ENCODE measurements around the gene KCNG3.

Gene KCNG3

DNA sequence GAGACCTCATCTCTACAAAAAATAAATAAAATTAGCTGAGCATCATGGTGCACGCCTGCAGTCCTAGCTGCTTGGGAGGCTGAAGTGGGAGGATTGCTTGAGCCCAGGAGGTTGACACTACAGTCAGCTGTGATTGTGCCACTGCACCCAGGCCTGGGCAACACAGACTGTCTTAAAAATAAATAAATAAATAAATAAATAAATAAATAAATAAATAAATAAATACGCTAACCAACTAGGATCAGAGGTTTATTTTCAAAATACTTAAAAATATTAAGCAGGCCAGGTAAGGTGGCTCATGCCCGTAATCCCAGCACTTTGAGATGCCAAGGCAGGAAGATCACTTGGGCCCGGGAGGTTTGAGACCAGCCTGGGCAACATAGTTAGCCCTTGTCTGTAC lies 63.6 kb downstream of the KCNG3 start:
- Histone ChIP-seq H4K20me1 (ENCODE audit: low read depth, low read length) (no peaks in the 10 kb centered on the region), H3K9me3 (ENCODE audit: insufficient read depth, low read length) (no peaks in the 10 kb centered on the region), H3K4me2 (ENCODE audit: low read depth, low read length, poor library complexity, severe bottlenecking) (no peak overlapping the region), H3K9ac (ENCODE audit: low read length) (no peak overlapping the region), H3K27me3 (ENCODE audit: low read length) (no peaks in the 10 kb centered on the region), H3K4me3 (ENCODE audit: insufficient read depth, low read length, poor library complexity, severe bottlenecking) (no peak overlapping the region), H3K9me2 (replicated peaks; ENCODE audit: insufficient read depth, low read length) (no peaks in the 10 kb centered on the region), H3K79me2 (ENCODE audit: insufficient read depth, low read length) (no peaks in the 10 kb centered on the region), H2AFZ (ENCODE audit: low read depth, low read length, severe bottlenecking) (no peak overlapping the region), H3F3A (ENCODE audit: insufficient read depth) (no peaks in the 10 kb centered on the region), H3K27ac (ENCODE audit: low read depth, low read length) (no peak overlapping the region), H3K36me3 (ENCODE audit: low read length) (no peaks in the 10 kb centered on the region)
- TF ChIP-seq, protein P1, sequence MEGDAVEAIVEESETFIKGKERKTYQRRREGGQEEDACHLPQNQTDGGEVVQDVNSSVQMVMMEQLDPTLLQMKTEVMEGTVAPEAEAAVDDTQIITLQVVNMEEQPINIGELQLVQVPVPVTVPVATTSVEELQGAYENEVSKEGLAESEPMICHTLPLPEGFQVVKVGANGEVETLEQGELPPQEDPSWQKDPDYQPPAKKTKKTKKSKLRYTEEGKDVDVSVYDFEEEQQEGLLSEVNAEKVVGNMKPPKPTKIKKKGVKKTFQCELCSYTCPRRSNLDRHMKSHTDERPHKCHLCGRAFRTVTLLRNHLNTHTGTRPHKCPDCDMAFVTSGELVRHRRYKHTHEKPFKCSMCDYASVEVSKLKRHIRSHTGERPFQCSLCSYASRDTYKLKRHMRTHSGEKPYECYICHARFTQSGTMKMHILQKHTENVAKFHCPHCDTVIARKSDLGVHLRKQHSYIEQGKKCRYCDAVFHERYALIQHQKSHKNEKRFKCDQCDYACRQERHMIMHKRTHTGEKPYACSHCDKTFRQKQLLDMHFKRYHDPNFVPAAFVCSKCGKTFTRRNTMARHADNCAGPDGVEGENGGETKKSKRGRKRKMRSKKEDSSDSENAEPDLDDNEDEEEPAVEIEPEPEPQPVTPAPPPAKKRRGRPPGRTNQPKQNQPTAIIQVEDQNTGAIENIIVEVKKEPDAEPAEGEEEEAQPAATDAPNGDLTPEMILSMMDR (IDR thresholded peaks at IDR 0.05; ENCODE audit: insufficient read depth, low read length, poor library complexity, severe bottlenecking) = no peak
- no peak for TF ChIP-seq EZH2phosphoT487 (conservative IDR thresholded peaks at IDR 0.05; ENCODE audit: low read length)

DNA sequence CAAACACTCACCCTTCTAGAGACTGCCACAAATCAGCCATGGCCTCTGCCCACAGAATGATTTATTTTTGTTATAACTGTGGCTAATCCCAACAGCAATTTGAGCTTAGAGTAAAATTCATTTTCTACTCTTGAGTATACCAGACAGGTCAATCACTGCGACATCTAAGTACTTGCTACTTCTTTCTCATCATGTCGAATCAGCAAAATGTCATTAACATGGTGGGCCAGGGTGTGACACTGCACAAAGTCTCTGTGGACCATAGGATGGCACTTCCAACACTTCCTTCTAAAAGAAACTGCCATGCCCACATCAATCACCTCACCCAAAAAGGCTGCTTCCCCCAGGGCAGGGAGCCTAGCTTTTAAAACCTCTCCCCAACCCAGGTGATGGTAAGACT lies 64.4 kb downstream of the KCNG3 start:
- Histone ChIP-seq H3K9ac (ENCODE audit: low read length) (no peak overlapping the region), H3K4me2 (ENCODE audit: low read depth, low read length, poor library complexity, severe bottlenecking) (no peak overlapping the region), H3K27me3 (ENCODE audit: low read length) (no peaks in the 10 kb centered on the region), H3K9me2 (replicated peaks; ENCODE audit: insufficient read depth, low read length) (no peaks in the 10 kb centered on the region), H3K36me3 (ENCODE audit: low read length) (no peaks in the 10 kb centered on the region), H3K27ac (ENCODE audit: low read depth, low read length) (no peak overlapping the region), H3K4me3 (ENCODE audit: insufficient read depth, low read length, poor library complexity, severe bottlenecking) (no peak overlapping the region), H2AFZ (ENCODE audit: low read depth, low read length, severe bottlenecking) (no peak overlapping the region), H3K79me2 (ENCODE audit: insufficient read depth, low read length) (no peaks in the 10 kb centered on the region), H4K20me1 (ENCODE audit: low read depth, low read length) (no peaks in the 10 kb centered on the region), H3F3A (ENCODE audit: insufficient read depth) (no peaks in the 10 kb centered on the region), H3K9me3 (ENCODE audit: insufficient read depth, low read length) (no peaks in the 10 kb centered on the region)
- no peak for TF ChIP-seq EZH2phosphoT487 (conservative IDR thresholded peaks at IDR 0.05; ENCODE audit: low read length)

DNA sequence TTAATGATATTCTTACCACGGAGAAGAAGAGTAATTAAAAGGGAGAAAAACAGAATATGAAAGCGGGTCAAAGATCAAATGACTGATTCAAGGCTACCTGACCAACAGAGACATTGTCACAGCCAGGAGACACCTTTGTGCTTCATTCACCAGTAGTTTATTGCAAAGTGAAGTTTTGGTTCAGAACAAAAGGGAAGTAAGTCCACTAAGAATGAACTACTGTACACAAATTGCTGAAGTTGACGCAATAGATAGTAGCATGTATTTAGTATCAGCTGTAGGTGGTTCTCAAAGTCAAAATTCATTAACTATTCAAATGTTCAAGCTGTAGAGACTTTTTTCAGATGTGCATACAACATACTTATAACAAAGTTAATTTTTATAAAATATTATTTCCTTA lies 68.1 kb downstream of the KCNG3 start:
- Histone ChIP-seq H3K9ac (ENCODE audit: low read length) (no peak overlapping the region), H2AFZ (ENCODE audit: low read depth, low read length, severe bottlenecking) (no peak overlapping the region), H3K27me3 (ENCODE audit: low read length) (no peaks in the 10 kb centered on the region), H3K27ac (ENCODE audit: low read depth, low read length) (no peak overlapping the region), H3F3A (ENCODE audit: insufficient read depth) (no peaks in the 10 kb centered on the region), H3K36me3 (ENCODE audit: low read length) (no peaks in the 10 kb centered on the region), H3K4me2 (ENCODE audit: low read depth, low read length, poor library complexity, severe bottlenecking) (no peak overlapping the region), H3K9me3 (ENCODE audit: insufficient read depth, low read length) (no peaks in the 10 kb centered on the region), H4K20me1 (ENCODE audit: low read depth, low read length) (no peaks in the 10 kb centered on the region), H3K9me2 (replicated peaks; ENCODE audit: insufficient read depth, low read length) (no peaks in the 10 kb centered on the region), H3K79me2 (ENCODE audit: insufficient read depth, low read length) (no peaks in the 10 kb centered on the region), H3K4me3 (ENCODE audit: insufficient read depth, low read length, poor library complexity, severe bottlenecking) (no peak overlapping the region)
- no peak for TF ChIP-seq EZH2phosphoT487 (conservative IDR thresholded peaks at IDR 0.05; ENCODE audit: low read length)
- TF ChIP-seq, protein P1 (IDR thresholded peaks at IDR 0.05; ENCODE audit: insufficient read depth, low read length, poor library complexity, severe bottlenecking) = no peak

DNA sequence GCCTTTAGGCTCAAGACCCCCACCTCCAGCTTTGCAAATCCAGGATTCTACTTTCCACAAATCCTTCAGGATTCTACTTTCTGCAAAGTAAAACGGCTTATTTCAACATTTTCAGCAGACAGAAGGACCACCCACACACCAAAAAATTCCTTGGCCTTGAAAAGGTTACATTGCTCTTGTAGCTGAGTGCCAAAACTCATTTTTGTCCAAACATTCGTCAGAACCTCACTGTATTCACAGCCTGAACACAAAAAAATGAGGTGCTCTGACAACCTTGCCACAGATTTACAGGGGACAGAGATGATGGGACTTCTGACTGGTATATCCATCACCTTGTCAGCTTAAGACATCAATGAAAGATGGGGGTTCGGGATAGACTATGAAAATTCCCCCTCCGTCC lies 69.7 kb downstream of the KCNG3 start:
- no peak for TF ChIP-seq EZH2phosphoT487 (conservative IDR thresholded peaks at IDR 0.05; ENCODE audit: low read length)
- TF ChIP-seq, protein P1 (IDR thresholded peaks at IDR 0.05; ENCODE audit: insufficient read depth, low read length, poor library complexity, severe bottlenecking) = no peak
- Histone ChIP-seq H3K27me3 (ENCODE audit: low read length) (no peaks in the 10 kb centered on the region), H2AFZ (ENCODE audit: low read depth, low read length, severe bottlenecking) (no peak overlapping the region), H3K4me2 (ENCODE audit: low read depth, low read length, poor library complexity, severe bottlenecking) (no peak overlapping the region), H3K27ac (ENCODE audit: low read depth, low read length) (no peak overlapping the region), H3K9ac (ENCODE audit: low read length) (no peak overlapping the region), H3K9me3 (ENCODE audit: insufficient read depth, low read length) (no peaks in the 10 kb centered on the region), H3K79me2 (ENCODE audit: insufficient read depth, low read length) (no peaks in the 10 kb centered on the region), H3K4me3 (ENCODE audit: insufficient read depth, low read length, poor library complexity, severe bottlenecking) (no peak overlapping the region), H3K9me2 (replicated peaks; ENCODE audit: insufficient read depth, low read length) (no peaks in the 10 kb centered on the region), H4K20me1 (ENCODE audit: low read depth, low read length) (no peaks in the 10 kb centered on the region), H3K36me3 (ENCODE audit: low read length) (no peaks in the 10 kb centered on the region), H3F3A (ENCODE audit: insufficient read depth) (no peaks in the 10 kb centered on the region)
